GM23338 (cell line): ENCODE results near the gene CMKLR1. TPM values are rescaled to one million over a fixed set of nuclear protein-coding genes. Genes with fewer than 3 reads are reported as not detected.

Source experiments
- ATAC-seq: fragments of 200-7000 bp; cut with Tn5 transposase; 3 replicates; pipeline ENCODE4 v1.9.1; 2020
- DNase-seq: peaks from one replicate; pipeline ENCODE4 v3.0.0-alpha.2; 2015; ENCODE audit warnings: low spot score
- H2AFZ ChIP-seq: fragments of 200-600 bp; sonication (generic); 2 replicates; pipeline ENCODE4 v1.8.0; 2016; ENCODE audit warnings: antibody characterized with exemption, mild to moderate bottlenecking, moderate library complexity
- H3F3A ChIP-seq: fragments of 200-600 bp; sonication (generic); replicated peaks from 2 replicates; pipeline ENCODE4 v1.8.0; 2017; ENCODE audit warnings: antibody characterized with exemption, mixed run types, low read depth
- H3K27ac ChIP-seq: fragments of 200-600 bp; sonication (generic); 2 replicates; pipeline ENCODE4 v1.6.1; 2016; ENCODE audit warnings: low read depth
- H3K27me3 ChIP-seq: fragments of 200-600 bp; sonication (generic); 2 replicates; pipeline ENCODE4 v1.8.0; 2016; ENCODE audit warnings: mild to moderate bottlenecking, mixed run types, moderate library complexity; ENCODE audit not compliant: insufficient read depth
- H3K36me3 ChIP-seq: fragments of 200-600 bp; sonication (generic); 2 replicates; pipeline ENCODE4 v1.8.0; 2016; ENCODE audit warnings: mild to moderate bottlenecking; ENCODE audit not compliant: insufficient read depth
- H3K4me1 ChIP-seq: fragments of 200-600 bp; sonication (generic); 2 replicates; pipeline ENCODE4 v1.8.0; 2016; ENCODE audit warnings: mild to moderate bottlenecking, moderate library complexity; ENCODE audit not compliant: insufficient read depth
- H3K4me2 ChIP-seq: fragments of 200-600 bp; sonication (generic); 2 replicates; pipeline ENCODE4 v1.7.1; 2017; ENCODE audit warnings: mixed run types
- H3K4me3 ChIP-seq: fragments of 200-600 bp; sonication (generic); 2 replicates; pipeline ENCODE4 v1.6.1; 2016; ENCODE audit warnings: mixed run types
- H3K79me2 ChIP-seq: fragments of 200-600 bp; sonication (generic); replicated peaks from 2 replicates; pipeline ENCODE4 v1.8.0; 2017; ENCODE audit warnings: mild to moderate bottlenecking; ENCODE audit not compliant: insufficient read depth
- H3K9me2 ChIP-seq: fragments of 200-600 bp; sonication (generic); 2 replicates; pipeline ENCODE4 v1.8.0; 2017; ENCODE audit not compliant: insufficient read depth
- H4K20me1 ChIP-seq: fragments of 200-600 bp; sonication (generic); replicated peaks from 2 replicates; pipeline ENCODE4 v1.8.0; 2017; ENCODE audit warnings: mild to moderate bottlenecking; ENCODE audit not compliant: insufficient read depth
- H3K27ac Mint-ChIP-seq: 2 replicates; pipeline ENCODE4 v1.8.0; 2020; ENCODE audit warnings: inconsistent platforms, mild to moderate bottlenecking, moderate library complexity, mixed read lengths
- H3K27me3 Mint-ChIP-seq: 3 replicates; pipeline ENCODE4 v1.8.0; 2022; ENCODE audit warnings: low read depth, mild to moderate bottlenecking, moderate library complexity, mixed read lengths, inconsistent platforms; ENCODE audit not compliant: insufficient read depth, poor library complexity
- H3K36me3 Mint-ChIP-seq: 3 replicates; pipeline ENCODE4 v1.8.0; 2021; ENCODE audit warnings: low read depth, mild to moderate bottlenecking, inconsistent platforms, moderate library complexity, mixed read lengths
- H3K4me1 Mint-ChIP-seq: 3 replicates; pipeline ENCODE4 v1.8.0; 2020; ENCODE audit warnings: mild to moderate bottlenecking, inconsistent platforms, mixed read lengths
- H3K4me3 Mint-ChIP-seq: 3 replicates; pipeline ENCODE4 v1.8.0; 2021; ENCODE audit warnings: moderate library complexity, mild to moderate bottlenecking, inconsistent platforms, mixed read lengths
- H3K9me3 Mint-ChIP-seq: 3 replicates; pipeline ENCODE4 v1.8.0; 2020; ENCODE audit warnings: moderate library complexity, mild to moderate bottlenecking, inconsistent platforms, mixed read lengths
- EZH2 ChIP-seq: fragments of 200-600 bp; sonication (generic); IDR thresholded peaks from one replicate; pipeline ENCODE4 v1.8.0; 2017; ENCODE audit warnings: antibody characterized with exemption, mild to moderate bottlenecking, low read depth; ENCODE audit not compliant: unreplicated experiment
- EZH2phosphoT487 ChIP-seq: fragments of 200-600 bp; sonication (generic); IDR thresholded peaks from one replicate; pipeline ENCODE4 v1.8.1; 2018; ENCODE audit warnings: antibody characterized with exemption; ENCODE audit not compliant: unreplicated experiment
- JUNB ChIP-seq: IDR thresholded peaks from one replicate; pipeline ENCODE4 v1.6.1; 2016; ENCODE audit warnings: antibody characterized with exemption; ENCODE audit not compliant: unreplicated experiment
- NANOG ChIP-seq: IDR thresholded peaks from 2 replicates; pipeline ENCODE4 v1.6.1; 2016; ENCODE audit warnings: antibody characterized with exemption, borderline replicate concordance
- ZNF114 ChIP-seq: fragments of 250-450 bp; sonication (Bioruptor Pico); IDR thresholded peaks from 2 replicates; pipeline ENCODE4 v1.5.0; 2020; ENCODE audit warnings: mild to moderate bottlenecking, moderate library complexity
- polyA plus RNA-seq: library from polyadenylated mRNA; unstranded; fragments of >200 nt; fragmentation: Nextera tagmentation; extraction: Ambion mirVana; gene quantifications from 2 replicates; pipeline ENCODE4 v1.2.1, GENCODE V29; 2016
- total RNA-seq: library from RNA; depleted of rRNA; stranded (reverse); fragments of >200 nt; shearing (Covaris generic); gene quantifications from 2 replicates; pipeline ENCODE4 v1.2.3, GENCODE V29; 2014
- TF ChIP-seq, protein P1 (sequence below): fragments of 250-450 bp; sonication (Bioruptor Pico); IDR thresholded peaks from 2 replicates; pipeline ENCODE4 v1.5.0; 2020; ENCODE audit warnings: mild to moderate bottlenecking, moderate library complexity

The CMKLR1 gene
- total and polyA plus RNA-seq, 2 experiments from 2014 or later: 0.40 to 2.6 TPM

DNA sequence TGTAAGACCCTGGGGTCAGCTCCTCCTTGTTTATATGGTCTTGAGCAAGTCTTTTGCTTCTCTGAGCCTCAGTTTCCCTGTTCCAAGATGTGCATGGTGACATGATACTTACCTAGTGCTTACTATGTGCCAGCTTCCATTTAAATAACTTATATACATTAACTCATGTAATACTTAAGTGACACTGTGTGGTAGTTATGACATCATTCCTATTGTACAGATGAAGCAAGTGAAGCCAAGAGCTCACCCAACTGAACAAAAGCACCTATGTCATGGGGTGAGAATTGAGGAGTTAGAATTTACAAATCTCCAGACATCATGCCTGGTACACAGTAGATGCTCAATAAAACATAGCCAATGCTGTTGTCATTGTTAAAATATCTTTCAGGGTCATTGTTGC is 41.3 kb upstream of the CMKLR1 start (continued):
- TF ChIP-seq, protein P1, sequence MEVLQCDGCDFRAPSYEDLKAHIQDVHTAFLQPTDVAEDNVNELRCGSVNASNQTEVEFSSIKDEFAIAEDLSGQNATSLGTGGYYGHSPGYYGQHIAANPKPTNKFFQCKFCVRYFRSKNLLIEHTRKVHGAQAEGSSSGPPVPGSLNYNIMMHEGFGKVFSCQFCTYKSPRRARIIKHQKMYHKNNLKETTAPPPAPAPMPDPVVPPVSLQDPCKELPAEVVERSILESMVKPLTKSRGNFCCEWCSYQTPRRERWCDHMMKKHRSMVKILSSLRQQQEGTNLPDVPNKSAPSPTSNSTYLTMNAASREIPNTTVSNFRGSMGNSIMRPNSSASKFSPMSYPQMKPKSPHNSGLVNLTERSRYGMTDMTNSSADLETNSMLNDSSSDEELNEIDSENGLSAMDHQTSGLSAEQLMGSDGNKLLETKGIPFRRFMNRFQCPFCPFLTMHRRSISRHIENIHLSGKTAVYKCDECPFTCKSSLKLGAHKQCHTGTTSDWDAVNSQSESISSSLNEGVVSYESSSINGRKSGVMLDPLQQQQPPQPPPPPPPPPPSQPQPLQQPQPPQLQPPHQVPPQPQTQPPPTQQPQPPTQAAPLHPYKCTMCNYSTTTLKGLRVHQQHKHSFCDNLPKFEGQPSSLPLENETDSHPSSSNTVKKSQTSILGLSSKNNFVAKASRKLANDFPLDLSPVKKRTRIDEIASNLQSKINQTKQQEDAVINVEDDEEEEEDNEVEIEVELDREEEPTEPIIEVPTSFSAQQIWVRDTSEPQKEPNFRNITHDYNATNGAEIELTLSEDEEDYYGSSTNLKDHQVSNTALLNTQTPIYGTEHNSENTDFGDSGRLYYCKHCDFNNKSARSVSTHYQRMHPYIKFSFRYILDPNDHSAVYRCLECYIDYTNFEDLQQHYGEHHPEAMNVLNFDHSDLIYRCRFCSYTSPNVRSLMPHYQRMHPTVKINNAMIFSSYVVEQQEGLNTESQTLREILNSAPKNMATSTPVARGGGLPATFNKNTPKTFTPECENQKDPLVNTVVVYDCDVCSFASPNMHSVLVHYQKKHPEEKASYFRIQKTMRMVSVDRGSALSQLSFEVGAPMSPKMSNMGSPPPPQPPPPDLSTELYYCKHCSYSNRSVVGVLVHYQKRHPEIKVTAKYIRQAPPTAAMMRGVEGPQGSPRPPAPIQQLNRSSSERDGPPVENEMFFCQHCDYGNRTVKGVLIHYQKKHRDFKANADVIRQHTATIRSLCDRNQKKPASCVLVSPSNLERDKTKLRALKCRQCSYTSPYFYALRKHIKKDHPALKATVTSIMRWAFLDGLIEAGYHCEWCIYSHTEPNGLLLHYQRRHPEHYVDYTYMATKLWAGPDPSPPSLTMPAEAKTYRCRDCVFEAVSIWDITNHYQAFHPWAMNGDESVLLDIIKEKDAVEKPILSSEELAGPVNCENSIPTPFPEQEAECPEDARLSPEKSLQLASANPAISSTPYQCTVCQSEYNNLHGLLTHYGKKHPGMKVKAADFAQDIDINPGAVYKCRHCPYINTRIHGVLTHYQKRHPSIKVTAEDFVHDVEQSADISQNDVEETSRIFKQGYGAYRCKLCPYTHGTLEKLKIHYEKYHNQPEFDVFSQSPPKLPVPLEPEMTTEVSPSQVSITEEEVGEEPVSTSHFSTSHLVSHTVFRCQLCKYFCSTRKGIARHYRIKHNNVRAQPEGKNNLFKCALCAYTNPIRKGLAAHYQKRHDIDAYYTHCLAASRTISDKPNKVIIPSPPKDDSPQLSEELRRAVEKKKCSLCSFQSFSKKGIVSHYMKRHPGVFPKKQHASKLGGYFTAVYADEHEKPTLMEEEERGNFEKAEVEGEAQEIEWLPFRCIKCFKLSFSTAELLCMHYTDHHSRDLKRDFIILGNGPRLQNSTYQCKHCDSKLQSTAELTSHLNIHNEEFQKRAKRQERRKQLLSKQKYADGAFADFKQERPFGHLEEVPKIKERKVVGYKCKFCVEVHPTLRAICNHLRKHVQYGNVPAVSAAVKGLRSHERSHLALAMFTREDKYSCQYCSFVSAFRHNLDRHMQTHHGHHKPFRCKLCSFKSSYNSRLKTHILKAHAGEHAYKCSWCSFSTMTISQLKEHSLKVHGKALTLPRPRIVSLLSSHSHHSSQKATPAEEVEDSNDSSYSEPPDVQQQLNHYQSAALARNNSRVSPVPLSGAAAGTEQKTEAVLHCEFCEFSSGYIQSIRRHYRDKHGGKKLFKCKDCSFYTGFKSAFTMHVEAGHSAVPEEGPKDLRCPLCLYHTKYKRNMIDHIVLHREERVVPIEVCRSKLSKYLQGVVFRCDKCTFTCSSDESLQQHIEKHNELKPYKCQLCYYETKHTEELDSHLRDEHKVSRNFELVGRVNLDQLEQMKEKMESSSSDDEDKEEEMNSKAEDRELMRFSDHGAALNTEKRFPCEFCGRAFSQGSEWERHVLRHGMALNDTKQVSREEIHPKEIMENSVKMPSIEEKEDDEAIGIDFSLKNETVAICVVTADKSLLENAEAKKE (CRISPR knock-in tag): no peak

DNA sequence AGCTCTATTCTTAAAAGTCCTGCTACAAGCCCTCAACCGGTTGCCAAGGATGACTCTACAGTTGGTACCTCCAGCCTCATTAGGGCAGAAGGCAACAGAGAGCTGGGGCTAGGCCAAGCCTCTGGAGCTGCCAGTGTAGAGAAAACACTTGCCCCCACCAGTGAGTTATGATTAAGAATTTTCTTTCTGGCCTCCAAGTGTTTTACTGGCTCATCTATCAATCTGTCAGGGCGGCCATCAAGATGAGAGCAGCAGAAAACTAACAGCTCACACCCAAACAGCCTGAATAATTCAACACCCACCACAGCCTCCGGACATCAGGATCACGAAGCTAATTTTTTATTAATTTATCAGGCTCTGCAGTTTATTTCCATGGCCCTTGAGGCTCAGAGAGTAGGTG is 40.7 kb upstream of the CMKLR1 start:
- Mint-ChIP-seq H3K9me3 (peaks cover 39% of the 10 kb centered on the region), H3K4me1 (no peaks in the 10 kb centered on the region; the same call in 2 of the 3 replicates), H3K27me3 (no peaks in the 10 kb centered on the region), H3K4me3 (no peak overlapping the region), H3K36me3 (peaks cover 11% of the 10 kb centered on the region), H3K27ac (no peak overlapping the region)
- H3K9me2 ChIP-seq: no peaks in the 10 kb centered on the region
- no peak for ATAC-seq
- H3F3A ChIP-seq: no peaks in the 10 kb centered on the region
- H3K79me2 ChIP-seq: no peaks in the 10 kb centered on the region
- no peak overlapping the region for H3K4me3 ChIP-seq
- H3K36me3 ChIP-seq: no peaks in the 10 kb centered on the region
- no peaks in the 10 kb centered on the region for H4K20me1 ChIP-seq
- no peak overlapping the region for H3K27ac ChIP-seq
- H3K27me3 ChIP-seq: no peaks in the 10 kb centered on the region
- H3K4me1 ChIP-seq: no peaks in the 10 kb centered on the region
- H2AFZ ChIP-seq: no peak overlapping the region
- no peak overlapping the region for H3K4me2 ChIP-seq
- no peak for DNase-seq
- TF ChIP-seq EZH2phosphoT487 (no peak), NANOG (no peak), ZNF114 (no peak), JUNB (no peak), EZH2 (no peak)
- TF ChIP-seq, protein P1 (CRISPR knock-in tag): no peak
